ENCODE measurements around the gene IAPP.

The IAPP gene

GRCh38 chr12:21336656-21337055, 36.0 kb upstream of the IAPP start:
- DNase-seq (ENCODE audit: low read depth, low spot score), result no peak
- no peak overlapping the region for H3K4me3 ChIP-seq (ENCODE audit: low read depth, low read length)
- POLR2A ChIA-PET, result no interaction called here
- TF ChIP-seq CTCF (IDR thresholded peaks at IDR 0.05; ENCODE audit: insufficient read depth, low read length, missing control alignments), result no peak
- CTCF ChIA-PET, result no interaction called here

GRCh38 chr12:21337453-21337852, 35.2 kb upstream of the IAPP start:
- no peak for TF ChIP-seq CTCF (IDR thresholded peaks at IDR 0.05; ENCODE audit: insufficient read depth, low read length, missing control alignments)
- no peak overlapping the region for H3K4me3 ChIP-seq (ENCODE audit: low read depth, low read length)
- DNase-seq (ENCODE audit: low read depth, low spot score), result no peak
- ChIA-PET CTCF (no interaction called here), POLR2A (no interaction called here)

GRCh38 chr12:21337959-21338744, 34.5 kb upstream of the IAPP start:
- ChIA-PET POLR2A (no interaction called here), CTCF (no interaction called here)
- DNase-seq (ENCODE audit: low read depth, low spot score), result no peak
- TF ChIP-seq CTCF (IDR thresholded peaks at IDR 0.05; ENCODE audit: insufficient read depth, low read length, missing control alignments), result no peak
- no peak overlapping the region for H3K4me3 ChIP-seq (ENCODE audit: low read depth, low read length)

GRCh38 chr12:21339921-21340320, 32.8 kb upstream of the IAPP start:
- CTCF ChIA-PET, result no interaction called here
- POLR2A ChIA-PET, result no interaction called here
- TF ChIP-seq CTCF (IDR thresholded peaks at IDR 0.05; ENCODE audit: insufficient read depth, low read length, missing control alignments), result no peak
- DNase-seq (ENCODE audit: low read depth, low spot score), result no peak
- H3K4me3 ChIP-seq (ENCODE audit: low read depth, low read length), result no peak overlapping the region

GRCh38 chr12:21340403-21340802, 32.3 kb upstream of the IAPP start:
- ChIA-PET POLR2A (no interaction called here), CTCF (no interaction called here)
- DNase-seq (ENCODE audit: low read depth, low spot score), result no peak
- H3K4me3 ChIP-seq (ENCODE audit: low read depth, low read length), result no peak overlapping the region
- TF ChIP-seq CTCF (IDR thresholded peaks at IDR 0.05; ENCODE audit: insufficient read depth, low read length, missing control alignments), result no peak

GRCh38 chr12:21341769-21342168, 30.9 kb upstream of the IAPP start:
- POLR2A ChIA-PET, result no interaction called here
- TF ChIP-seq CTCF (IDR thresholded peaks at IDR 0.05; ENCODE audit: insufficient read depth, low read length, missing control alignments), result no peak
- no peak overlapping the region for H3K4me3 ChIP-seq (ENCODE audit: low read depth, low read length)
- CTCF ChIA-PET, result no interaction called here
- no peak for DNase-seq (ENCODE audit: low read depth, low spot score)
